BJ (cell line): ENCODE data around the gene KRT2. TPM values are rescaled to one million over a fixed set of nuclear protein-coding genes. Genes with fewer than 3 reads are reported as not detected.

Experiments
- CTCF ChIA-PET: fragments of 350-600 bp; formaldehyde crosslinking; extraction: SDS; loops from one replicate; lab custom pipeline; 2021; ENCODE audit warnings: antibody characterized with exemption, inconsistent platforms; lab: Yijun Ruan, JAX
- POLR2A ChIA-PET: fragments of 300-600 bp; sonication (Branson Sonifier 250); formaldehyde crosslinking; extraction: SDS; loops from one replicate; lab custom pipeline; 2021; ENCODE audit warnings: antibody characterized with exemption; lab: Charles Lee
- DNase-seq: peaks from one replicate; pipeline ENCODE4 v3.0.0-alpha.2; 2011; ENCODE audit warnings: low read depth
- H3K27me3 ChIP-seq: 2 replicates; pipeline ENCODE4 v1.6.0; 2011; ENCODE audit warnings: low read length; ENCODE audit not compliant: control insufficient read depth, insufficient read depth
- H3K36me3 ChIP-seq: 2 replicates; pipeline ENCODE4 v1.5.1; 2011; ENCODE audit warnings: low read length; ENCODE audit not compliant: control insufficient read depth, insufficient read depth
- H3K4me3 ChIP-seq: 2 replicates; pipeline ENCODE4 v1.5.1; 2011; ENCODE audit warnings: low read depth, mild to moderate bottlenecking, control low read depth, low read length
- polyA plus RNA-seq: library from polyadenylated mRNA; depleted of rRNA; stranded (reverse); fragments of >200 nt; gene quantifications from 2 replicates; pipeline ENCODE4 v1.2.3, GENCODE V29; 2011
- TF ChIP-seq, protein P1 (sequence below): IDR thresholded peaks from 2 replicates; pipeline ENCODE4 v1.5.1; 2011; ENCODE audit warnings: low read depth, mild to moderate bottlenecking, control low read depth, inconsistent platforms, low read length, moderate library complexity; ENCODE audit not compliant: insufficient read depth

The KRT2 gene
- polyA plus RNA-seq, 1 experiment: not detected

DNA sequence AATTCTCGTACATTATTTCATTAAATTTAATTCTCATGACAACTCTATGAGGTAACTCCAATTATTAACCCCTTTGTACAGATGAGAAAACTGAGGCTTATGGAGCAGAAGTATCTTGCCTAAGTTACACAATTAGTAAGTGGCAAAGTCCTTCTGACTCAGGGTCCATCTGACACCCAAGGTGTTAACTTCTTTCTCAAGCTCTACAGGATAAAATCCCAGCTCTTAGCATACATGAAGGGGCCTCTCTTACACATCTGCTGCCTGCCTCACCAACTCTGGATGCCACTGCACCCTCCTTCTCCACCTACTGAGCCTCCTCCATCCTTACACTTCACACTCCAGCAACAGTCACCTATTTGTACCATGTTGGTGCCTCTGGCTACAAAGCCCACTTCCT lies 46.5 kb downstream of the KRT2 start:
- TF ChIP-seq, protein P1, sequence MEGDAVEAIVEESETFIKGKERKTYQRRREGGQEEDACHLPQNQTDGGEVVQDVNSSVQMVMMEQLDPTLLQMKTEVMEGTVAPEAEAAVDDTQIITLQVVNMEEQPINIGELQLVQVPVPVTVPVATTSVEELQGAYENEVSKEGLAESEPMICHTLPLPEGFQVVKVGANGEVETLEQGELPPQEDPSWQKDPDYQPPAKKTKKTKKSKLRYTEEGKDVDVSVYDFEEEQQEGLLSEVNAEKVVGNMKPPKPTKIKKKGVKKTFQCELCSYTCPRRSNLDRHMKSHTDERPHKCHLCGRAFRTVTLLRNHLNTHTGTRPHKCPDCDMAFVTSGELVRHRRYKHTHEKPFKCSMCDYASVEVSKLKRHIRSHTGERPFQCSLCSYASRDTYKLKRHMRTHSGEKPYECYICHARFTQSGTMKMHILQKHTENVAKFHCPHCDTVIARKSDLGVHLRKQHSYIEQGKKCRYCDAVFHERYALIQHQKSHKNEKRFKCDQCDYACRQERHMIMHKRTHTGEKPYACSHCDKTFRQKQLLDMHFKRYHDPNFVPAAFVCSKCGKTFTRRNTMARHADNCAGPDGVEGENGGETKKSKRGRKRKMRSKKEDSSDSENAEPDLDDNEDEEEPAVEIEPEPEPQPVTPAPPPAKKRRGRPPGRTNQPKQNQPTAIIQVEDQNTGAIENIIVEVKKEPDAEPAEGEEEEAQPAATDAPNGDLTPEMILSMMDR: no peak
- Histone ChIP-seq H3K36me3 (no peaks in the 10 kb centered on the region), H3K4me3 (no peak overlapping the region), H3K27me3 (peaks cover 20% of the 10 kb centered on the region)
- POLR2A ChIA-PET: no interaction called here
- CTCF ChIA-PET: interaction anchor here (1.1 to 2.7 kb wide), 3 partner anchors 260 to 462 kb away, joined by 3 to 6 read pairs (median 4); no protein-coding TSS in a partner anchor
- no peak for DNase-seq

DNA sequence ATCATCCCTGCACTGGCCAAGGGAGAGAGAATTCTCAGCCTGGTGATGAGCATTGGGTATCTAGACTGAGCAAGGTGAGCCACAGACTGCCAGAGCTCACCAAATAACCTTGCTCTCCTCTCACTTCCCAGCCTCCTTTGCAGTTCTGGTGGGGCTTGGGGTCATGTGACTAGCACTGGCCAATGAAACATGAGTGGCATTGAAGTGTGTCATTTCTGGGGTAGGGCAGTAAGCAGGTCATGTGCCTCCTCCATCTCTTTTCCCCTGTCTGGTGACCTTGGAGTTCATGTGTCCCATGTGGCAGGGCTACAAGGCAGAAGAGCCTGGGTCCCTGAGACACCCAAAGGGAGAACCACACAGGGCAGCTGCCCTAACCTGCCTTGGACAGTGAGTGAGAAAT lies 47.2 kb downstream of the KRT2 start:
- Histone ChIP-seq H3K27me3 (peaks cover 19% of the 10 kb centered on the region), H3K36me3 (no peaks in the 10 kb centered on the region), H3K4me3 (no peak overlapping the region)
- TF ChIP-seq, protein P1: no peak
- POLR2A ChIA-PET: no interaction called here
- DNase-seq: no peak
- CTCF ChIA-PET: interaction anchor here (2.7 kb wide), 1 partner anchor 261 kb away, joined by 6 read pairs; no protein-coding TSS in a partner anchor

DNA sequence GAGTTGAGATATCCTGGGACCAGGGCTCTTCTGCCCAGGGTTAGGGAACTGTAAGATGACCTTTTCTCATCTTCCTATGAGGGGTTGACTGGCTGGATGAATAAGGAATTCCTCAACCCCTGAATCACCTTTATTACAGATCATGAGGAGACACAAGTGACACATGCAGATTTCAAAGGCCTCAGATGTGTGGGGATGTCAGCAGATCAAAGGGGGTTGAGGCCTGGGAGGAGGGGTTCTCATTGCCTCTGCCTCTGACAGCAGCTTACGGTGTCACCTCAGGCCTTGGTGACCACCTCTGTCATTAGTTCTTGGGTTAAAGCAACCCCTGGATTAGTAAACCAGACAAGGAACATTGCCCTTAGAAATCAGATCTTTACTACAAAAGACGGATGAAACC lies 48.7 kb downstream of the KRT2 start:
- TF ChIP-seq, protein P1: no peak
- H3K36me3 ChIP-seq: no peaks in the 10 kb centered on the region
- POLR2A ChIA-PET: no interaction called here
- H3K27me3 ChIP-seq: peaks cover 22% of the 10 kb centered on the region
- DNase-seq: no peak
- no peak overlapping the region for H3K4me3 ChIP-seq
- CTCF ChIA-PET: no interaction called here

DNA sequence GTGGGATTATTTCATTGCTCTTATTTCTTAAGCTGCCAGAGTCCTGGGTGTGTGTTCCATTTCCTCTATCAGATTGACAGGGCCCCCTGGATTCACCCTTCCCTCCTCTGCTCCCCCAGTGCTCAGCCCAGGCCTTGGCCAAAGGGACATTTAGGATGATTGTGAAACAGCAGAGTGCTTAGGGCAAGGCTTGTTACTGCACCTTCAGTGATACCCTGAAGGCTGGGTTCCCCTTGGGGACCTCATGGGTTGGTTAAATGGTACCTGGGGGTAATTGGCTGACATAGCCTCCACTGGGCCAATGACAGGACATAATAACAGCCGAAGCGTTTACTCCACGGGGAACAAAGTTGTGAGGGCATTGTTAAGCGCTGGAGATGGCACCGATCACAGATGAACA lies 49.5 kb downstream of the KRT2 start:
- H3K36me3 ChIP-seq: no peaks in the 10 kb centered on the region
- CTCF ChIA-PET: interaction anchor here (1.1 kb wide), 1 partner anchor 265 kb away, joined by 3 read pairs; no protein-coding TSS in a partner anchor
- DNase-seq: no peak
- peaks cover 21% of the 10 kb centered on the region for H3K27me3 ChIP-seq
- POLR2A ChIA-PET: no interaction called here
- no peak overlapping the region for H3K4me3 ChIP-seq
- TF ChIP-seq, protein P1: no peak

DNA sequence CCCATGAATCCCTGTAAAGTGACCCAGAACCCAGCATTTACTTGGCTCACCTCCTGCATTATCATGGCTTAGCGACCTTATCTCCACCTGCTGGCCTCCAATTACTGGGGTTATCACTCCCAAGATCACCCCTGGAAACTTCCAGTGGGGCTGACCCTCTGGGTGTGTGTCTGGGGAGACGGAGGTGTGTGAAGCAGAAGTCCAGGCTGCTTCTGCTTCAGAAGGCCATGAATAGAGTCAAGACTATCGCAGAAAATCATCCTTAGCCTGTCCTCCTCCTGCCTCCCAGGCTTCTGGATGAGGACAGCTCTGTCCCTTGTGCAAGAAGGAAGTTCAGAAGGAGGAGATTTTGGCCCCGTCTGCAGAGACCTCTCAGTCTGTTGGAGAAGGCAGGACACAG lies 50.3 kb downstream of the KRT2 start:
- peaks cover 21% of the 10 kb centered on the region for H3K27me3 ChIP-seq
- H3K4me3 ChIP-seq: no peak overlapping the region
- POLR2A ChIA-PET: no interaction called here
- H3K36me3 ChIP-seq: no peaks in the 10 kb centered on the region
- no peak for DNase-seq
- TF ChIP-seq, protein P1: no peak
- CTCF ChIA-PET: interaction anchor here (1.1 kb wide), 1 partner anchor 264 kb away, joined by 3 read pairs; no protein-coding TSS in a partner anchor
